HL-60 (cell line): ENCODE measurements around the gene ACOX2.

Experiments used
- DNase-seq, 2 experiments: peaks; one replicate each; pipeline ENCODE4 v3.0.0-alpha.2; 2010 to 2020; ENCODE audit warnings: low read depth in 1 of 2, low spot score in 1 of 2
- H3K27ac ChIP-seq: fragments of 250-450 bp; sonication (Bioruptor Pico); replicated peaks from 2 replicates; pipeline ENCODE4 v1.5.1; 2020; ENCODE audit warnings: mild to moderate bottlenecking, moderate library complexity
- H3K27me3 ChIP-seq: fragments of 250-450 bp; sonication (Bioruptor Pico); 2 replicates; pipeline ENCODE4 v1.5.1; 2021; ENCODE audit warnings: mild to moderate bottlenecking, moderate library complexity; ENCODE audit not compliant: insufficient read depth, poor library complexity, severe bottlenecking
- H3K4me3 ChIP-seq: replicated peaks from 2 replicates; pipeline ENCODE4 v1.5.1; 2011; ENCODE audit warnings: mild to moderate bottlenecking, control low read depth, low read length; ENCODE audit not compliant: insufficient read depth
- CTCF ChIP-seq: IDR thresholded peaks from one replicate; pipeline ENCODE4 v1.5.1; 2011; ENCODE audit warnings: low read length, control low read depth, inconsistent platforms; ENCODE audit not compliant: insufficient read depth
- GABPA ChIP-seq: IDR thresholded peaks from 2 replicates; pipeline ENCODE4 v1.6.1; 2012; ENCODE audit warnings: low read depth
- POLR2AphosphoS5 ChIP-seq: IDR thresholded peaks from 2 replicates; pipeline ENCODE4 v1.6.1; 2012; ENCODE audit warnings: low read depth
- REST ChIP-seq: IDR thresholded peaks from 2 replicates; pipeline ENCODE4 v1.6.1; 2012; ENCODE audit warnings: low read depth; ENCODE audit not compliant: insufficient replicate concordance
- SPI1 ChIP-seq: IDR thresholded peaks from 2 replicates; pipeline ENCODE4 v1.6.1; 2012; ENCODE audit warnings: low read depth, mild to moderate bottlenecking, borderline replicate concordance

Gene ACOX2

GRCh38 chr3:58531555-58531954, 5.4 kb downstream of the ACOX2 start:
- no peaks in the 10 kb centered on the region for H3K27me3 ChIP-seq
- TF ChIP-seq REST (no peak), GABPA (no peak), SPI1 (no peak), CTCF (no peak), POLR2AphosphoS5 (no peak)
- H3K27ac ChIP-seq: no peak overlapping the region
- DNase-seq: no peak
- no peak overlapping the region for H3K4me3 ChIP-seq

- H3K27ac ChIP-seq: no peak overlapping the region
- no peak for DNase-seq
- TF ChIP-seq POLR2AphosphoS5 (no peak), REST (no peak), SPI1 (no peak), CTCF (no peak), GABPA (no peak)
Observed at GRCh38 chr3:58530354-58530865, 6.6 kb downstream of the ACOX2 start.

GRCh38 chr3:58529516-58530353, 7.3 kb downstream of the ACOX2 start:
- Histone ChIP-seq H3K27me3 (no peaks in the 10 kb centered on the region), H3K27ac (no peak overlapping the region), H3K4me3 (no peak overlapping the region)
- TF ChIP-seq GABPA: no peak
- no peak for TF ChIP-seq REST
- TF ChIP-seq SPI1: no peak
- no peak for TF ChIP-seq CTCF
- no peak for TF ChIP-seq POLR2AphosphoS5
- peak in 1 of 2 experiments; percentile 23 for DNase-seq

More at GRCh38 chr3:58530354-58530865, 6.6 kb downstream of the ACOX2 start:
- Histone ChIP-seq H3K27me3 (no peaks in the 10 kb centered on the region), H3K4me3 (no peak overlapping the region)
